Measurements from ENCODE around the gene ABCA2.

The ABCA2 gene

DNA sequence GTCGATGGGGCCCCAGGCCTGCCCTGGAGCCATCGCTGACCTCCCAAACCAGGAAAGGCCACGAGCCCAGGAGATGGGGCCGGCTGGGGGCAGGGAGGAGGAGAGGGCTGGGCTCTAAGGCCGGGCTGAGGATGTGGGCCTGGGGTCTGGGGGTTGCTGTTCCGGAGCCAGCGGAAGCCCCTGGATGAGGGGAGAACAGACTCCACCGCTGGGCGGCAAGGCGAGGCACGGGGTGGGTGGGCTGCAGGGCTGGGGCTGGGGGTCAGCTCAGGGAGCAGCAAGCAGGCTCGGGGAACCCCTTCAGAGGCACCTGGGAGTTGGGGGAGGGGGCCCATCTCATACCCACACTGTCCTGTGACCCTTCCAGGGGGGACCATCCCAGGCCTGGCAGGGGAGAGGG lies 64.3 kb downstream of the ABCA2 start:
- no peak overlapping the region for H3K4me3 ChIP-seq (ENCODE audit: low read depth, low read length)
- no peak for DNase-seq (ENCODE audit: low read depth)
- TF ChIP-seq, protein P1, sequence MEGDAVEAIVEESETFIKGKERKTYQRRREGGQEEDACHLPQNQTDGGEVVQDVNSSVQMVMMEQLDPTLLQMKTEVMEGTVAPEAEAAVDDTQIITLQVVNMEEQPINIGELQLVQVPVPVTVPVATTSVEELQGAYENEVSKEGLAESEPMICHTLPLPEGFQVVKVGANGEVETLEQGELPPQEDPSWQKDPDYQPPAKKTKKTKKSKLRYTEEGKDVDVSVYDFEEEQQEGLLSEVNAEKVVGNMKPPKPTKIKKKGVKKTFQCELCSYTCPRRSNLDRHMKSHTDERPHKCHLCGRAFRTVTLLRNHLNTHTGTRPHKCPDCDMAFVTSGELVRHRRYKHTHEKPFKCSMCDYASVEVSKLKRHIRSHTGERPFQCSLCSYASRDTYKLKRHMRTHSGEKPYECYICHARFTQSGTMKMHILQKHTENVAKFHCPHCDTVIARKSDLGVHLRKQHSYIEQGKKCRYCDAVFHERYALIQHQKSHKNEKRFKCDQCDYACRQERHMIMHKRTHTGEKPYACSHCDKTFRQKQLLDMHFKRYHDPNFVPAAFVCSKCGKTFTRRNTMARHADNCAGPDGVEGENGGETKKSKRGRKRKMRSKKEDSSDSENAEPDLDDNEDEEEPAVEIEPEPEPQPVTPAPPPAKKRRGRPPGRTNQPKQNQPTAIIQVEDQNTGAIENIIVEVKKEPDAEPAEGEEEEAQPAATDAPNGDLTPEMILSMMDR (conservative IDR thresholded peaks at IDR 0.05; ENCODE audit: low read depth, low read length) = no peak

DNA sequence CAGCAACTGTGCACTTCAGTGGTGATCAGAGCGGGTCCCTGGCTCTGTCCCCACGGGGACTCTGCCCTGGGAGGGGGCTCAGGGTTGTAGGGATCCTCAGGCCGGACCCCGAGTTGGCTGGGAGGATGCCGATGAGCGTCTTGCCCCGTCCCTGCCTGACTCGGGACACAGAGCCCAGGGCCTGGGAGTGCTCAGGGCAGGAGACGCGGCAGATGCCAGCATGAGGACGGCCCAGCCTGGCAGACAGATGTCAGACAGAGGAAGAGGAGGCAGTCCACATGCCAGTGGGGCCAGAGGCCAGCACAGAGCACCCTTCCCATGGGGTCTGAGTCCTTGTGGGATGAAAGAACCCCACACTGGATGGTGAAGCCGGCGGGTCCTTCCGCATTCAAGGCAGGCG lies 64.7 kb downstream of the ABCA2 start:
- DNase-seq (ENCODE audit: low read depth) = no peak
- TF ChIP-seq, protein P1 (conservative IDR thresholded peaks at IDR 0.05; ENCODE audit: low read depth, low read length) = no peak
- H3K4me3 ChIP-seq (ENCODE audit: low read depth, low read length) = no peak overlapping the region

DNA sequence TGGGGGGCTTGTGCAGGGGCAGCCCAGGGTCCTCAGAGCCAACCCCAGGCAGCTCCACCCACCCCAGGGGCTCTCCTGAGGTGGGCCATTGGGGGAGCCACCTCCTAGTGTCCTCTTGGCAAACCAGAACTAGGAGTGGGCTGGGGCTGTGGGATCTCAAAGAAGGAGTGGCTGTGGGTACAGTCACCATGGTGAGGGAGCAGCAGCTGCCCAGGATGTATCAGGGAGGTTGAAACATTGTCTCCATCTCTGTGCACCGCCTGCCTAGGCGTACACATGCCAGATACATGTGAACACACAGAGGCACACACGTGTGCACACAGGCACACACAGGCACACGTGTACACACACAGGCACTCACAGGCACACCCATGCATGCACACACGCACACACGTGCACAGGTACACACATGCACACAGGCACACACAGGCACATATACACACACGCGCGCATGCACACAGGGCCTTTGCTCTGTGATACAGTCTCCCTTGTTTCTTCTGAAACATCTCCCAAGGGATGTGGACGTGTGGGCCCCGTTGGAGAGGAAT lies 65.3 kb downstream of the ABCA2 start:
- no peak for DNase-seq (ENCODE audit: low read depth)
- no peak overlapping the region for H3K4me3 ChIP-seq (ENCODE audit: low read depth, low read length)
- TF ChIP-seq, protein P1 (conservative IDR thresholded peaks at IDR 0.05; ENCODE audit: low read depth, low read length) = no peak

DNA sequence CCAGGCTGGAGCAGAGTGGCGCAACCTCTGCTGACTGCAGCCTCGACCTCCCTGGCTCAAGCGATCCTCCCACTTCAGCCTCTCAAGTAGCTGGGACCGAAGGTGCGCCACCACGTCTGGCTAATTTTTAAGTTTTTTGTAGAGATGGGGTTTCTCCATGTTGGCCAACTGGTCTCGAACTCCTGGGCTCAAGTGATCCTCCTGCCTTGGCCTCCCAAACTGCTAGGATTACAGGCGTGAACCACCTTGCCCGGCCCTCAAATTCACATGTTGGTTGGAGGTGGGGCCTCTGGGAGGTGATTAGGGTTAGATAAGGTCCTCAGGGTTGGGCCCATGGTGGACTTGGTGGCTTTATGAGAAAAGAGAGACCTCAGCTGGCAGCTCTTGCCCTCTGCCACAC lies 65.9 kb downstream of the ABCA2 start:
- DNase-seq (ENCODE audit: low read depth) = no peak
- TF ChIP-seq, protein P1 (conservative IDR thresholded peaks at IDR 0.05; ENCODE audit: low read depth, low read length) = no peak
- H3K4me3 ChIP-seq (ENCODE audit: low read depth, low read length) = no peak overlapping the region

DNA sequence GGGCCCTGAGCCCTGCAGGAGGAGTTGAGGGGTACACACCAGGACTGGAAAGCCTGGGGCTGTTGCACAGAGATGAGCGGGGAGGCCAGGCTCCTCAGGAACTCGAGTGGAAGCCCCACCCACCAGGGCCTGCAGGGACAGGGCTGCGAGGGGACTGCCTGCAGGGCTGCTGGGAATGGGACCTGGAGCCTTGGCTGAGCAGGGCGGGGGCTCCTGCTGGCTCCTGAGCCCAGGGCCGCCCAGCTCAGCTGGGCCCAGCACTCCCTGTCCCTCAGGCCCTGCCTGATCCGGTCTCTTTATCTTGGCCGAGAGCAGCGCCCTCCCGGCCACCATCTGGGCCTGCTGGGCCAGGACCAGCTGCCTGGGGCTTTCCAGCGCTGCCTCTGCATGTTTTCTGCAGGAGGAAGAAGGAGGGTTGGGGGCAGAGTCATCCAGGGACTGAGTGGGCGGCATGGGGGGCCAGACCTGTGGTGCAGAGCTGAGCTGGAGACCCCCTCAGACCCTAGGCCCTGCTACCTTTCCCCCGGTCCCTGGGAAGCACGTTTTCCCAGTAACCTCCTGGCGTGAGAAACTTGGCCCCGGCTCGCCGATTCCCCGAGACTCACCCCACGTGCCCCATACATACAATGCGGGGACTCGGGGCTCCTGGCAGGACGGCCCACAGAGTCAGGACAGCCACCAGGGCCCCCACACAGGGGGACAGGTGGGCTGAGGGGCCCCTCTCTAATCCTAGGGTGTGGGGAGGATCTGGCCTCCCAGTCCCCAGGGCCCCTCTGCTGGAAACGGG lies 66.6 kb downstream of the ABCA2 start:
- peak; percentile 73 for DNase-seq (ENCODE audit: low read depth)
- TF ChIP-seq, protein P1 (conservative IDR thresholded peaks at IDR 0.05; ENCODE audit: low read depth, low read length) = no peak
- no peak overlapping the region for H3K4me3 ChIP-seq (ENCODE audit: low read depth, low read length)

DNA sequence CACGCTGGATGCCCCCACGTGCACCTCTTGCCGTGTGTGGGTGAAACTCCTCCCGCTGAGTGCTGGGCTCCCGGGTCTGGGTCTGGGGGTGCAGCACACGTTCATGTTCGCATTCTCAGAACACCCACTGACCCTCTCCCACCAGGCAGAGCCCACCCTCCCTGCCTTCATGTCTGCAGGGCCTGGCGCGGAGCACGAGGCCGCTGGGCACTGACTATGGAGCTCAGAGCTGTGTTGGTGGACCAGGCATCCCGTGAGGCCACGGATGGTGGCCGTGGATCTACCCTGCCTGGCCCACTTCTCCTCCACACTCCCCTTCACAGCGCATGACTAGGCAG lies 67.1 kb downstream of the ABCA2 start:
- no peak overlapping the region for H3K4me3 ChIP-seq (ENCODE audit: low read depth, low read length)
- TF ChIP-seq, protein P1 (conservative IDR thresholded peaks at IDR 0.05; ENCODE audit: low read depth, low read length) = no peak
- DNase-seq (ENCODE audit: low read depth) = no peak

Measured in choroid plexus epithelial cell (primary cell).